HL-60/S4 (cell line): Measurements from ENCODE around the gene TBPL1.
"Not testable (repeated sequence)": the region's sequence is repeated elsewhere in the genome, so short reads cannot be mapped to it uniquely, and the experiment has no call there.

ENCODE experiments used
- in situ Hi-C: fragments of 300-500 bp; cut with MboI; formaldehyde crosslinking; loops from 2 replicates; pipeline ENCODE4 v1.14.3; 2022; ENCODE audit warnings: low sequenced_read_pairs

The TBPL1 gene

DNA sequence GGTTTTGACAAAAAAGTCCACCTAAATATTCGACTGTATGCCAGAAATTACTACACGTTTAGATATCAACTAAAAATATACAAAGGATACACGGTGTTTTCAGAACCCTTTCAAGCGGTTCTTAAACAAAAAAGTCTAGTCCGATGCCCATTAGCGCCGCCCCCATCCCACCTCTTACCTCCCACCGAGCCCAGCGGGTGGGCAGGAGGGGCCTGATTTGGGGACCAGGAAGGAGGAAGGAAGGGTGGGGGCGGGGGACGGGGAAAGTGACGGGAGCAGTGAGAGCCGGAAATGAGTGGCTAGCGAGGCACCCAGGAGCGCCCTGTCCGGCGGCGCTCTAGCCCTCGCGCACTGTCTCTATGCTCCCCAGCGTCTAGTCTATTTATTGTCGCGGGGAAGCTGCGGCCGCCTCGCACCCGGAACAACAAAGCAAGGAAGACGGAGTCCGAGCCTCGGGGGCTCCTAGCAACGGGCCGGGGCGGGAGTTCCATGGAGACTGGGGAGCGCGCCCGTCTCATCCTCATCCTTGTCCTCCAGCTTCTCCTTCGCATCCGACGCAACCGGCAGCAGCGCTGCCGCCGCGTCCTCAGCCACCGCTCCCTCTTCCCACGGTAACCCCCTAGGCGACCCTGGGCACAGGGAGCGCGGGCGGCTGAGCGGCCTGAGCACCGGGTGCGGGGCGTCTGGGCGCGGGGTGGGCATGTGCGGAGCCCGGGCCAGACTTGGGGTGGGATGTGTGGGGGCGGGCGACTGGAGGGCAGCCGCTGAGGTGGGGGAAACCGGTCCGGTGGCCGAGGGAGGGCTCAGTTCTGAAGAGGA is at the start of gene TBPL1:
TBPL1 (plus strand) TSS at position 410 of the 819 bp plus-strand sequence. CDS start 26,902 bp downstream, outside the sequence.
- in situ Hi-C loops: no loop called here

GRCh38 chr6:133903855-133904254 is 49.2 kb upstream of the TBPL1 start:
- in situ Hi-C loops: loop anchor here (25.0 kb wide), 3 partner anchors 342 to 1367 kb away; partner anchors contain the start of gene TAAR9

DNA sequence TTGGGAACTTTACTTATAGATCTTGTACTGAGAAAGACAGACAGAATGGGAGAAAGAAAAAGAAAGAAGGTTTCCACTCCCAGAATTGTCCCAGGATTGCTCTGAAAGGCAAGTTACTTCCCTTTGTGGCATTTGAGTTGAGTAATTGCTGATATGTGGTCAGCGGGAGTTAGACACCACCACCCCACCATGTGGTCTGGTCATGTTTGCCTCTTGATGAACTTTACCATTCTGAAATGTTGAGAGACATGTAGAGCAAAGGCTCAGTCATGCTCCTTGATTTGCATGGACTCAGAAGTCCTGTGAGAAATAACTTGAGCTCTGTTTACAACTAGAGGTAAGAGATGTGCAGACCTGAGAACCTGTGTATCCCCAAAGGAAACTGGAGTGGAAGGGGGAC is 47.0 kb upstream of the TBPL1 start:
- in situ Hi-C loops: loop anchor here (25.0 kb wide), 3 partner anchors 344 to 1369 kb away; partner anchors contain the start of gene TAAR9

GRCh38 chr6:133916650-133917151 is 36.3 kb upstream of the TBPL1 start:
- in situ Hi-C loops: loop anchor here (25.0 kb wide), 3 partner anchors 354 to 1379 kb away; partner anchors contain the start of gene TAAR9

GRCh38 chr6:133917781-133918180 is 35.2 kb upstream of the TBPL1 start:
- in situ Hi-C loops: loop anchor here (25.0 kb wide), 3 partner anchors 355 to 1380 kb away; partner anchors contain the start of gene TAAR9

- in situ Hi-C loops: loop anchor here (25.0 kb wide), 3 partner anchors 356 to 1381 kb away; partner anchors contain the start of gene TAAR9
Observed at GRCh38 chr6:133918208-133918930, 34.7 kb upstream of the TBPL1 start.

DNA sequence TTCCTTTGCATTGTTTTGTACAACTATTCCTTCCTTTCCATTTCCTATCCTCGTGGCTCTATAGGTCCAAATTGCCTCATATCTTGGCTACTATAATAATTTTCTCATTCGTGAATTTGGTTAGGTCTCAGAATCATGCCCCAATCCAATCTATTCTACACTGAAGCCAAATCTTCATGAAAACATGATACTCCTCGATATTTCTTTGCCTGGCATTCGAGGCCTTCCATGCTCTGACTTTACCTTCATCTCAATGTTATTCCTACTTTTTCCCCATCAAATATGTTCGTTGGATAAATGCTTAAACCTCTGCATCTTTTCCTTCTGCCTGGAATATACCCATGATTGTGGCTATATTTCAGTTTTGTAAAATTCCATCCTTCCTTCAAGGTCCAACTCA is 33.7 kb upstream of the TBPL1 start:
- in situ Hi-C loops: loop anchor here (25.0 kb wide), 3 partner anchors 357 to 1382 kb away; partner anchors contain the start of gene TAAR9

DNA sequence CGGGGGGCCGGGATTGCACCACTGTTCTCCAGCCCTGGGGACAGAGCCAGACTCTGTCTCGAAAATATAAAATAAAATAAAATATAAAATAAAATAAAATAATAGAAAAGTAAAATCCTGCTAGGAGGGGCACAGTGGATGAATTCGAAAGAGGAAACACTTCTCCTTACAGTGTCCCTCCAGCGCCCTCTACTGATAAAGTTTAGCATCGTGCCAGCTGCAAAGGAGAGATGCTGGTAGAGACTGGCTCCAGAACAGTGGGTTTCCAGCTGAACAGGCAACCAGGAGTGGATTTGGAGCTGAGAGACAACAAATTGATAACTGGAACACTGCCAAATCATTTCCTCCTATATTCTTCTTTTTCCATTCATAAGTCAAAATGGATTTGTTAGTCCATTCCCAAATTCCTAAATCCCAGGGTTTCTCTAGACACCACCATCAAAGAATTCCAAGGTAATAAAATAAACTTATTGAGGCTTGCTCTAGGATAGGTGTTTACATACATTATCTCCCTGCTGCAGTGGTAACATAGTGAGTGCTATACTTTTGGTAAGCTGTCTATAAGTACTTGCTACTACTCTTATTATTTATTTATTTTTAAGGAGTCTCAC is 31.7 kb upstream of the TBPL1 start:
- in situ Hi-C loops: loop anchor here (25.0 kb wide), 3 partner anchors 359 to 1384 kb away; partner anchors contain the start of gene TAAR9

GRCh38 chr6:133923938-133924593 is 29.0 kb upstream of the TBPL1 start:
- in situ Hi-C loops: loop anchor here (25.0 kb wide), 3 partner anchors 362 to 1387 kb away; partner anchors contain the start of gene TAAR9

DNA sequence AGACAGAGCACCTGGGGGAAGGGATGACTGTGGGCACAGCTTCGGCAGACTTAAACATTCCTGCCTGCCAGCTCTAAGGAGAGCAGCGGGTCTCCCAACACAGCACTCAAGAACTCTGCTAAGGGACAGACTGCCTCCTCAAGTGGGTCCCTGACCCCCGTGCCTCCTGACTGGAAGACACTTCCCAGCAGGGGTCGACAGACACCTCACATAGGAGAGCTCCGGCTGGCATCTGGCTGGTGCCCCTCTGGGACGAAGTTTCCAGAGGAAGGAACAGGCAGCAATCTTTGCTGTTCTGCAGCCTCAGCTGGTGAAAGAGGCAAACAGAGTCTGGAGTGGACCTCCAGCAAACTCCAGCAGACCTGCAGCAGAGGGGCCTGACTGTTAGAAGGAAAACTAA is 21.8 kb upstream of the TBPL1 start:
- in situ Hi-C loops: not testable (repeated sequence)

DNA sequence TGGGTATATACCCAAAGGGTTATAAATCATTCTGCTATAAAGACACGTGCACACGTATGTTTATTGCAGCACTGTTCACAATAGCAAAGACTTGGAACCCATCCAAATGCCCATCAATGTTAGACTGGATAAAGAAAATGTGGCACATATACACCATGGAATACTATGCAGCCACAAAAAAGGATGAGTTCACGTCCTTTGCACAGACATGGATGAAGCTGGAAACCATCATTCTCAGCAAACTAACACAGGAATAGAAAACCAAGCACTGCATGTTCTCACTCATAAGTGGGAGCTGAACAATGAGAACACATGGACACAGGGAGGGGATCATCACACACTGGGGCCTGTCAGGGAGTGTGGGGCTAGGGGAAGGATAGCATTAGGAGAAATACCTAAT is 16.7 kb upstream of the TBPL1 start:
- in situ Hi-C loops: not testable (repeated sequence)

GRCh38 chr6:133937909-133938308 is 15.1 kb upstream of the TBPL1 start:
- in situ Hi-C loops: no loop called here

GRCh38 chr6:133938533-133938932 is 14.5 kb upstream of the TBPL1 start:
- in situ Hi-C loops: no loop called here

GRCh38 chr6:133939778-133940667 is 13.0 kb upstream of the TBPL1 start:
- in situ Hi-C loops: no loop called here

- in situ Hi-C loops: no loop called here
Observed at GRCh38 chr6:133945158-133945557, 7.9 kb upstream of the TBPL1 start.

GRCh38 chr6:133947302-133947900 is 5.6 kb upstream of the TBPL1 start:
- in situ Hi-C loops: no loop called here

- in situ Hi-C loops: no loop called here
Observed at GRCh38 chr6:133948472-133948871, 4.6 kb upstream of the TBPL1 start.

DNA sequence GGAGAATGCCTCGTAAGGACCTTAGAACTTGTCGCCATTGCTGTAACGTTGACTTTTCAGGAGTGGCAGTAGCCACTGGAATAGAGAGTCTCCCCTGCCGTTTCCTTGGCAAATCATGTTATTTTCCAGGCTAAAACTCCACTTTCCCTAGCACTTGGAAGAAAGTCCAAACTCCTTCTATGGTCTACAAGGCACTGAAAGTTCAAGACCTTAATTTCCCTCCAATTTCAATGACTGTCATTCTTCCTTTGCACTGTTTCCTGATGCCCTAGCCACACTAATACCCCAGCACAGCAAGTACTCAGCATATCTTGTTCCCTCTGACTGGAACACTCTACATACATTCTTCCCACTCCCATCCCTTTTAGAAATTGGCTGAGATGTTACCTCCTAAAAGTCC is 1.8 kb upstream of the TBPL1 start:
- in situ Hi-C loops: no loop called here
